SK-N-SH treated with all-trans-retinoic acid at 6 μM for 48 hours (cell line): ENCODE data around the gene SLC28A1.

Experiments
- ATAC-seq: fragments of 200-7000 bp; cut with Tn5 transposase; 3 replicates; pipeline ENCODE4 v1.9.1; 2020; ENCODE audit warnings: mild to moderate bottlenecking, moderate library complexity
- ARNTL ChIP-seq: fragments of 450-650 bp; formaldehyde crosslinking; IDR thresholded peaks from 2 replicates; pipeline ENCODE4 v1.5.0; 2020; ENCODE audit warnings: low read depth, mild to moderate bottlenecking, moderate library complexity, borderline replicate concordance
- BACH2 ChIP-seq: fragments of 250-450 bp; sonication (Bioruptor Pico); IDR thresholded peaks from 2 replicates; pipeline ENCODE4 v1.9.0; 2021; ENCODE audit warnings: mild to moderate bottlenecking, borderline replicate concordance
- CSDC2 ChIP-seq: fragments of 250-450 bp; sonication (Bioruptor Pico); IDR thresholded peaks from 2 replicates; pipeline ENCODE4 v1.5.0; 2020; ENCODE audit warnings: mild to moderate bottlenecking, moderate library complexity
- ESRRG ChIP-seq: fragments of 250-450 bp; sonication (Bioruptor Pico); IDR thresholded peaks from 2 replicates; pipeline ENCODE4 v1.6.1; 2021; ENCODE audit warnings: mild to moderate bottlenecking
- GLIS3 ChIP-seq: fragments of 250-450 bp; sonication (Bioruptor Pico); IDR thresholded peaks from 2 replicates; pipeline ENCODE4 v1.5.0; 2020; ENCODE audit warnings: mild to moderate bottlenecking, moderate library complexity
- ISL1 ChIP-seq: fragments of 250-450 bp; sonication (Bioruptor Pico); IDR thresholded peaks from 2 replicates; pipeline ENCODE4 v2.1.2; 2022; ENCODE audit warnings: mild to moderate bottlenecking, moderate library complexity
- PPARA ChIP-seq: fragments of 250-450 bp; sonication (Bioruptor Pico); IDR thresholded peaks from 2 replicates; pipeline ENCODE4 v1.5.0; 2020; ENCODE audit warnings: mild to moderate bottlenecking, borderline replicate concordance
- SNAI2 ChIP-seq: fragments of 250-450 bp; sonication (Bioruptor Pico); IDR thresholded peaks from 2 replicates; pipeline ENCODE4 v1.5.0; 2020; ENCODE audit warnings: mild to moderate bottlenecking, moderate library complexity
- TOX ChIP-seq: fragments of 250-450 bp; sonication (Bioruptor Pico); IDR thresholded peaks from 2 replicates; pipeline ENCODE4 v1.8.0; 2021; ENCODE audit warnings: mild to moderate bottlenecking, moderate library complexity, borderline replicate concordance
- ZFP3 ChIP-seq: fragments of 250-450 bp; sonication (Bioruptor Pico); IDR thresholded peaks from 2 replicates; pipeline ENCODE4 v1.5.0; 2020; ENCODE audit warnings: mild to moderate bottlenecking, moderate library complexity
- ZFP30 ChIP-seq: fragments of 450-650 bp; formaldehyde crosslinking; IDR thresholded peaks from 2 replicates; pipeline ENCODE4 v1.5.0; 2022; ENCODE audit warnings: mild to moderate bottlenecking, moderate library complexity
- ZNF565 ChIP-seq: fragments of 450-650 bp; formaldehyde crosslinking; conservative IDR thresholded peaks from 2 replicates; pipeline ENCODE4 v1.5.0; 2020; ENCODE audit warnings: low read depth, mild to moderate bottlenecking, moderate library complexity
- TF ChIP-seq, protein P1 (sequence below): fragments of 250-450 bp; sonication (Bioruptor Pico); IDR thresholded peaks from 2 replicates; pipeline ENCODE4 v1.5.1; 2020; ENCODE audit warnings: low read depth, mild to moderate bottlenecking, moderate library complexity
- TF ChIP-seq, protein P2 (sequence below): fragments of 250-450 bp; sonication (Bioruptor Pico); IDR thresholded peaks from 2 replicates; pipeline ENCODE4 v1.8.0; 2021; ENCODE audit warnings: low read depth, mild to moderate bottlenecking, moderate library complexity, borderline replicate concordance
- TF ChIP-seq, protein P3 (sequence below): fragments of 250-450 bp; sonication (Bioruptor Pico); IDR thresholded peaks from 2 replicates; pipeline ENCODE4 v1.5.1; 2021; ENCODE audit warnings: mild to moderate bottlenecking, moderate library complexity
- TF ChIP-seq, protein P4 (sequence below): fragments of 250-450 bp; sonication (Bioruptor Pico); IDR thresholded peaks from 2 replicates; pipeline ENCODE4 v1.8.0; 2020; ENCODE audit warnings: mild to moderate bottlenecking, moderate library complexity, borderline replicate concordance
- TF ChIP-seq, protein P5 (sequence below): fragments of 250-450 bp; sonication (Bioruptor Pico); IDR thresholded peaks from 2 replicates; pipeline ENCODE4 v1.5.0; 2020; ENCODE audit warnings: mild to moderate bottlenecking, moderate library complexity

The SLC28A1 gene

DNA sequence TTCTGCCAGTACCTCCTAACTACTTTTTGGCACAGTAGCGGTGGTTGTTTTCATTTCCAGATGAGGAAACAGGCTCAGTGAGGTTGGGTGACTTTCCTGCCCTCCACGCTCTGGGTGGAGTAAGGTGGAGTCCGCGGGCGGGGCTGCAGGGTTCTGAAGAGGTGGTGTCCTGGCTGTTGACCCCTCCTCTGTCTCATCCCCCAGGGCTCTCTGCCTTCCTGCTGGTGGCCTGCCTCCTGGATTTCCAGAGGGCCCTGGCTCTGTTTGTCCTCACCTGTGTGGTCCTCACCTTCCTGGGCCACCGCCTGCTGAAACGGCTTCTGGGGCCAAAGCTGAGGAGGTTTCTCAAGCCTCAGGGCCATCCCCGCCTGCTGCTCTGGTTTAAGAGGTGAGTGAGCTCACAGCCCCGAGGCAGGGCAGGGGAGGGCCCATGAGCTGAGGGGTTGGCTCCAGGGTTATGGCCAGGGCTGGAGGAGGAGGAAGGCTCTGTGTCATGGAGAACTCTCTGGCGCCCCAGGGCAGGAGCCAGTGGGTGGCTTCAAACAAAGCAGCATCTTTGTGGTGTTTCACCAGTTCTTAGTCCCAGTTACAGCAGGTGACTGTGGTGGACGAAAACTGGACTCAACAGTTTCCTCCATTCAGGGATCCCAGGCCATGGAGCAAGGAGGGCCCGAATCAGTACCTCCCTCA is 10.4 kb downstream of the SLC28A1 start:
- TF ChIP-seq ESRRG (CRISPR knock-in tag) (no peak), GLIS3 (CRISPR knock-in tag) (no peak), SNAI2 (CRISPR knock-in tag) (no peak)
- TF ChIP-seq, protein P1, sequence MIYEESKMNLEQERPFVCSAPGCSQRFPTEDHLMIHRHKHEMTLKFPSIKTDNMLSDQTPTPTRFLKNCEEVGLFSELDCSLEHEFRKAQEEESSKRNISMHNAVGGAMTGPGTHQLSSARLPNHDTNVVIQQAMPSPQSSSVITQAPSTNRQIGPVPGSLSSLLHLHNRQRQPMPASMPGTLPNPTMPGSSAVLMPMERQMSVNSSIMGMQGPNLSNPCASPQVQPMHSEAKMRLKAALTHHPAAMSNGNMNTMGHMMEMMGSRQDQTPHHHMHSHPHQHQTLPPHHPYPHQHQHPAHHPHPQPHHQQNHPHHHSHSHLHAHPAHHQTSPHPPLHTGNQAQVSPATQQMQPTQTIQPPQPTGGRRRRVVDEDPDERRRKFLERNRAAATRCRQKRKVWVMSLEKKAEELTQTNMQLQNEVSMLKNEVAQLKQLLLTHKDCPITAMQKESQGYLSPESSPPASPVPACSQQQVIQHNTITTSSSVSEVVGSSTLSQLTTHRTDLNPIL (CRISPR knock-in tag): no peak
- no peak for ATAC-seq

DNA sequence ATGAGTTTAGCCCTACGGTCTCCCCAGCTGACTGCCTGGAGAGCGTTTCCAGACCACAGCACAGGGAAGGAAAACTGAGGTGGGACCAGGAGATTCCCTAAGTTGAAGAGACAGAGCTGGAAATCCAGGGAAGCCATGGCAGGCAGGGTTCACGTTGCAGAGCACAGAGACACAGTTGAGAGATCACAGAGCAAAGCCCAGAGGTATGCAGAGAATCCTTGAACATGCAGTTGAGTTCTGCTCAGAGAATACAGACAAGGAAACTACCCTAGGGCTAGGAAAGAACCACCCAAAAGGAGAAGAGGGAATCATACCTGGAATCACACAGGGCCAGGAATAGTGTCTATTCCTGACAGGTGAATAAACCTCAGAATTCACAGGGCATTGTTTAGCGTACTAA is 14.3 kb downstream of the SLC28A1 start:
- ATAC-seq: no peak
- TF ChIP-seq, protein P2, sequence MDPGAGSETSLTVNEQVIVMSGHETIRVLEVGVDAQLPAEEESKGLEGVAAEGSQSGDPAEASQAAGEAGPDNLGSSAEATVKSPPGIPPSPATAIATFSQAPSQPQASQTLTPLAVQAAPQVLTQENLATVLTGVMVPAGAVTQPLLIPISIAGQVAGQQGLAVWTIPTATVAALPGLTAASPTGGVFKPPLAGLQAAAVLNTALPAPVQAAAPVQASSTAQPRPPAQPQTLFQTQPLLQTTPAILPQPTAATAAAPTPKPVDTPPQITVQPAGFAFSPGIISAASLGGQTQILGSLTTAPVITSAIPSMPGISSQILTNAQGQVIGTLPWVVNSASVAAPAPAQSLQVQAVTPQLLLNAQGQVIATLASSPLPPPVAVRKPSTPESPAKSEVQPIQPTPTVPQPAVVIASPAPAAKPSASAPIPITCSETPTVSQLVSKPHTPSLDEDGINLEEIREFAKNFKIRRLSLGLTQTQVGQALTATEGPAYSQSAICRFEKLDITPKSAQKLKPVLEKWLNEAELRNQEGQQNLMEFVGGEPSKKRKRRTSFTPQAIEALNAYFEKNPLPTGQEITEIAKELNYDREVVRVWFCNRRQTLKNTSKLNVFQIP (CRISPR knock-in tag): no peak
- TF ChIP-seq PPARA (CRISPR knock-in tag): no peak
- no peak for TF ChIP-seq ARNTL (CRISPR knock-in tag)
- TF ChIP-seq ISL1 (CRISPR knock-in tag): no peak

DNA sequence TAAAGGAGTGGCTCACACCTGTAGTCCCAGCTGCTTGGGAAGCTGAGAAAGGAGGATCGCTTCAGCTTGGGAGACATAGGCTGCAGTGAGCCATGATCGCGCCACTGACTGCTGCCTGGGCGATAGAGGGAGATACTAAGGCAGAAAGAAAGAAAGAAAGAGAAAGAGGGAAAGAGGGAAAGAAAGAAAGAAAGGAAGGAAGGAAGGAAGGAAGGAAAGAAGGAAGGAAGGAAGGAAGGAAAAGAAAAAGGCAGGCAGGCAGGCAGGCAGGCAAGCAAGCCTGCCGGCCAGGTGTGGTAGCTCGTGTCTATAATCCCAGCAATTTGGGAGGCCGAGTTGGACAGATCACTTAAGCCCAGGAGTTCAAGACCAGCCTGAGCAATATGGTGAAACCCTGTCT is 15.3 kb downstream of the SLC28A1 start:
- no peak for ATAC-seq
- no peak for TF ChIP-seq ISL1 (CRISPR knock-in tag)
- TF ChIP-seq, protein P3, sequence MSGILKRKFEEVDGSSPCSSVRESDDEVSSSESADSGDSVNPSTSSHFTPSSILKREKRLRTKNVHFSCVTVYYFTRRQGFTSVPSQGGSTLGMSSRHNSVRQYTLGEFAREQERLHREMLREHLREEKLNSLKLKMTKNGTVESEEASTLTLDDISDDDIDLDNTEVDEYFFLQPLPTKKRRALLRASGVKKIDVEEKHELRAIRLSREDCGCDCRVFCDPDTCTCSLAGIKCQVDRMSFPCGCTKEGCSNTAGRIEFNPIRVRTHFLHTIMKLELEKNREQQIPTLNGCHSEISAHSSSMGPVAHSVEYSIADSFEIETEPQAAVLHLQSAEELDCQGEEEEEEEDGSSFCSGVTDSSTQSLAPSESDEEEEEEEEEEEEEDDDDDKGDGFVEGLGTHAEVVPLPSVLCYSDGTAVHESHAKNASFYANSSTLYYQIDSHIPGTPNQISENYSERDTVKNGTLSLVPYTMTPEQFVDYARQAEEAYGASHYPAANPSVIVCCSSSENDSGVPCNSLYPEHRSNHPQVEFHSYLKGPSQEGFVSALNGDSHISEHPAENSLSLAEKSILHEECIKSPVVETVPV: no peak

DNA sequence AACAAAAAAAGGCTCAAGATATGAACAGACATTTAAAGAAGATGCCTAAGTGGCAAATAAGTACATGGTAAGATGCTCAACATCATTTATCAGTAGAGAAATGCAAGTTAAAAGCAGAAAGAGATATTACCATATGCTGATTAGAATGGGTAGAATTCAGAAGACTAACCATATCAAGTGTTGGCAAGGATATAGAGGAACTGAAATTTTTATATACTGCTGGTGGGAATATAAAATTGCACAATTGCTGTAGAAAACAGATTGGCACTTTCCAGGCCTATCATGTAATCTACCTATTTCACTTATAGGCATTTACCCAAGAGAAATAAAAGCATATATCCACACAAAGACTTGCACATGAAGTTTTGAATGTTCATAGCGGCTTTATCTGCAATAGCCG is 17.1 kb downstream of the SLC28A1 start:
- TF ChIP-seq ESRRG (CRISPR knock-in tag): no peak
- TF ChIP-seq, protein P1 (CRISPR knock-in tag): no peak
- TF ChIP-seq ISL1 (CRISPR knock-in tag): no peak
- TF ChIP-seq TOX: no peak
- TF ChIP-seq, protein P4, sequence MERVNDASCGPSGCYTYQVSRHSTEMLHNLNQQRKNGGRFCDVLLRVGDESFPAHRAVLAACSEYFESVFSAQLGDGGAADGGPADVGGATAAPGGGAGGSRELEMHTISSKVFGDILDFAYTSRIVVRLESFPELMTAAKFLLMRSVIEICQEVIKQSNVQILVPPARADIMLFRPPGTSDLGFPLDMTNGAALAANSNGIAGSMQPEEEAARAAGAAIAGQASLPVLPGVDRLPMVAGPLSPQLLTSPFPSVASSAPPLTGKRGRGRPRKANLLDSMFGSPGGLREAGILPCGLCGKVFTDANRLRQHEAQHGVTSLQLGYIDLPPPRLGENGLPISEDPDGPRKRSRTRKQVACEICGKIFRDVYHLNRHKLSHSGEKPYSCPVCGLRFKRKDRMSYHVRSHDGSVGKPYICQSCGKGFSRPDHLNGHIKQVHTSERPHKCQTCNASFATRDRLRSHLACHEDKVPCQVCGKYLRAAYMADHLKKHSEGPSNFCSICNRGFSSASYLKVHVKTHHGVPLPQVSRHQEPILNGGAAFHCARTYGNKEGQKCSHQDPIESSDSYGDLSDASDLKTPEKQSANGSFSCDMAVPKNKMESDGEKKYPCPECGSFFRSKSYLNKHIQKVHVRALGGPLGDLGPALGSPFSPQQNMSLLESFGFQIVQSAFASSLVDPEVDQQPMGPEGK: no peak
- no peak for TF ChIP-seq GLIS3 (CRISPR knock-in tag)
- TF ChIP-seq, protein P5, sequence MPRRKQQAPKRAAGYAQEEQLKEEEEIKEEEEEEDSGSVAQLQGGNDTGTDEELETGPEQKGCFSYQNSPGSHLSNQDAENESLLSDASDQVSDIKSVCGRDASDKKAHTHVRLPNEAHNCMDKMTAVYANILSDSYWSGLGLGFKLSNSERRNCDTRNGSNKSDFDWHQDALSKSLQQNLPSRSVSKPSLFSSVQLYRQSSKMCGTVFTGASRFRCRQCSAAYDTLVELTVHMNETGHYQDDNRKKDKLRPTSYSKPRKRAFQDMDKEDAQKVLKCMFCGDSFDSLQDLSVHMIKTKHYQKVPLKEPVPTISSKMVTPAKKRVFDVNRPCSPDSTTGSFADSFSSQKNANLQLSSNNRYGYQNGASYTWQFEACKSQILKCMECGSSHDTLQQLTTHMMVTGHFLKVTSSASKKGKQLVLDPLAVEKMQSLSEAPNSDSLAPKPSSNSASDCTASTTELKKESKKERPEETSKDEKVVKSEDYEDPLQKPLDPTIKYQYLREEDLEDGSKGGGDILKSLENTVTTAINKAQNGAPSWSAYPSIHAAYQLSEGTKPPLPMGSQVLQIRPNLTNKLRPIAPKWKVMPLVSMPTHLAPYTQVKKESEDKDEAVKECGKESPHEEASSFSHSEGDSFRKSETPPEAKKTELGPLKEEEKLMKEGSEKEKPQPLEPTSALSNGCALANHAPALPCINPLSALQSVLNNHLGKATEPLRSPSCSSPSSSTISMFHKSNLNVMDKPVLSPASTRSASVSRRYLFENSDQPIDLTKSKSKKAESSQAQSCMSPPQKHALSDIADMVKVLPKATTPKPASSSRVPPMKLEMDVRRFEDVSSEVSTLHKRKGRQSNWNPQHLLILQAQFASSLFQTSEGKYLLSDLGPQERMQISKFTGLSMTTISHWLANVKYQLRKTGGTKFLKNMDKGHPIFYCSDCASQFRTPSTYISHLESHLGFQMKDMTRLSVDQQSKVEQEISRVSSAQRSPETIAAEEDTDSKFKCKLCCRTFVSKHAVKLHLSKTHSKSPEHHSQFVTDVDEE (CRISPR knock-in tag): no peak
- TF ChIP-seq ZNF565: no peak
- no peak for TF ChIP-seq ARNTL (CRISPR knock-in tag)
- no peak for TF ChIP-seq ZFP3
- no peak for TF ChIP-seq SNAI2 (CRISPR knock-in tag)
- TF ChIP-seq, all 23 proteins: peak for 0
- ATAC-seq: no peak

DNA sequence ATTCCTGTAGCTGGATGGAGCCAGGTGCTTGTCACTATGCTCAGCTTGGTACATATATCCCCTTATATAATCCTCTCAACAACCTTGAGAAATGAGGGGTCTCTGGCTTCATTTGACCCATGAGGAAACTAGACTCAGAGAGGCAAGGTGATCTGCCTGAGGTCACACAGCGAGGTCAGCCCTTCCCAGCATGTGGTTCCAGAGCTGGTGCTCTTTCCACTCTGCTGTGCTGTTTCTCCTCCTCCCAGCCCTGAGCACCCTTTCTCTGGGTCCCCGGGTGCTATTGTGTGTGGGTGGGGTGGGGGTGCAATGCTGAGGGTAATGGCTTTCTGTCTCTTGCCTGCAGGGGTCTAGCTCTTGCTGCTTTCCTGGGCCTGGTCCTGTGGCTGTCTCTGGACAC is 19.3 kb downstream of the SLC28A1 start:
- no peak for ATAC-seq
- no peak for TF ChIP-seq BACH2
- TF ChIP-seq ZNF565: no peak
- TF ChIP-seq PPARA (CRISPR knock-in tag): no peak
- TF ChIP-seq ZFP3: no peak
- TF ChIP-seq TOX: no peak
- no peak for TF ChIP-seq CSDC2 (CRISPR knock-in tag)
- TF ChIP-seq, protein P1 (CRISPR knock-in tag): no peak
- TF ChIP-seq ZFP30 (CRISPR knock-in tag): no peak
- TF ChIP-seq, protein P4: no peak
